GM12874 (cell line): ENCODE results near the gene MRM3.

Source experiments
- TF ChIP-seq, protein P1 (sequence below): IDR thresholded peaks from 2 replicates; pipeline ENCODE4 v1.5.1; 2011; ENCODE audit warnings: low read depth, mild to moderate bottlenecking, control low read depth, low read length, moderate library complexity; ENCODE audit not compliant: insufficient read depth

MRM3 gene

GRCh38 chr17:781805-782731, at the start of gene MRM3, which contains the start of gene GLOD4:
MRM3 (plus strand) TSS chr17:782353; CDS start chr17:782379, 26 bp downstream.
GLOD4 (minus strand) TSS chr17:782280; CDS start chr17:782255, 25 bp downstream.
- TF ChIP-seq, protein P1, sequence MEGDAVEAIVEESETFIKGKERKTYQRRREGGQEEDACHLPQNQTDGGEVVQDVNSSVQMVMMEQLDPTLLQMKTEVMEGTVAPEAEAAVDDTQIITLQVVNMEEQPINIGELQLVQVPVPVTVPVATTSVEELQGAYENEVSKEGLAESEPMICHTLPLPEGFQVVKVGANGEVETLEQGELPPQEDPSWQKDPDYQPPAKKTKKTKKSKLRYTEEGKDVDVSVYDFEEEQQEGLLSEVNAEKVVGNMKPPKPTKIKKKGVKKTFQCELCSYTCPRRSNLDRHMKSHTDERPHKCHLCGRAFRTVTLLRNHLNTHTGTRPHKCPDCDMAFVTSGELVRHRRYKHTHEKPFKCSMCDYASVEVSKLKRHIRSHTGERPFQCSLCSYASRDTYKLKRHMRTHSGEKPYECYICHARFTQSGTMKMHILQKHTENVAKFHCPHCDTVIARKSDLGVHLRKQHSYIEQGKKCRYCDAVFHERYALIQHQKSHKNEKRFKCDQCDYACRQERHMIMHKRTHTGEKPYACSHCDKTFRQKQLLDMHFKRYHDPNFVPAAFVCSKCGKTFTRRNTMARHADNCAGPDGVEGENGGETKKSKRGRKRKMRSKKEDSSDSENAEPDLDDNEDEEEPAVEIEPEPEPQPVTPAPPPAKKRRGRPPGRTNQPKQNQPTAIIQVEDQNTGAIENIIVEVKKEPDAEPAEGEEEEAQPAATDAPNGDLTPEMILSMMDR, result no peak

GRCh38 chr17:732902-733720, 49.0 kb upstream of the MRM3 start:
- TF ChIP-seq, protein P1, result no peak

DNA sequence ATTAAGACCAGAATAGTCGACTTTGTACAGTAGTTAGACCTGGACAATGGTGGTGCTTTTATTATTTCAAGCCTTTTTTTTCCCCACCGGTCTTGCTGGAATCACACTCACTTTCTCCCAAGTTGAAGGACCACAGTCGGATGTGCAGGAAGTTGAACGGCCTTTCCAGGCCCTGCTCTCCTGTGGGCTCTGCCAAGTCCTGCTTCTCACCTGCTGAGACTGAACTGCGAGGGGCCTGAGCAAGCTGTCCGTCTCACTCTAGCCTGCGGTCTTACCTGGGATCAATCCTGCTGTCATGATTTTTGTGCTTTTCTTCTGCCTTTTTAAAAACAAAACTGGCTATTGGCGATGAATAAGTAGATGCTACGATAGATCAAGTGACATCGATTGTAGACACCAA, 48.4 kb upstream of the MRM3 start:
- TF ChIP-seq, protein P1, result no peak

DNA sequence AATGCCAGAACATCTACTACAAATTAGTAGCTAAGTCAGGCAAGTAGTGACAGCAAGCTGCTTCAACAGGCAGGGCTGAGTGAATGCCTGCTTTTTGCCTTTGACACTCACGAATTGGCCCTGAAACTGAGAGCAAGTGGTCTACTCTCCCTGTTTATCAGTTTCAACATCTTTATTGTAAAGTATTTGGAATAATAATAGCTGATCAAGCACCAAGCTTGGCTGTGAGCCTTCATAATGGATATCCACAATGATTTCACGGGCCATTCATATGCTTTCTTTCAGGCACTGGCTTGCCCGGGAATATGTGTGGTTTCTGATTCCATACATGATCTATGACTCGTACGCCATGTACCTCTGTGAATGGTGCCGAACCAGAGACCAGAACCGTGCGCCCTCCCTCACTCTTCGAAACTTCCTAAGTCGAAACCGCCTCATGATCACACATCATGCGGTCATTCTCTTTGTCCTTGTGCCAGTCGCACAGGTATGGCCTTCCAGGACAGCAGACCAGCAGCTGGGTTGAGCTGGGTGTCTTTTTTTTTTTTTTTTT, 44.5 kb upstream of the MRM3 start:
- TF ChIP-seq, protein P1, result no peak

DNA sequence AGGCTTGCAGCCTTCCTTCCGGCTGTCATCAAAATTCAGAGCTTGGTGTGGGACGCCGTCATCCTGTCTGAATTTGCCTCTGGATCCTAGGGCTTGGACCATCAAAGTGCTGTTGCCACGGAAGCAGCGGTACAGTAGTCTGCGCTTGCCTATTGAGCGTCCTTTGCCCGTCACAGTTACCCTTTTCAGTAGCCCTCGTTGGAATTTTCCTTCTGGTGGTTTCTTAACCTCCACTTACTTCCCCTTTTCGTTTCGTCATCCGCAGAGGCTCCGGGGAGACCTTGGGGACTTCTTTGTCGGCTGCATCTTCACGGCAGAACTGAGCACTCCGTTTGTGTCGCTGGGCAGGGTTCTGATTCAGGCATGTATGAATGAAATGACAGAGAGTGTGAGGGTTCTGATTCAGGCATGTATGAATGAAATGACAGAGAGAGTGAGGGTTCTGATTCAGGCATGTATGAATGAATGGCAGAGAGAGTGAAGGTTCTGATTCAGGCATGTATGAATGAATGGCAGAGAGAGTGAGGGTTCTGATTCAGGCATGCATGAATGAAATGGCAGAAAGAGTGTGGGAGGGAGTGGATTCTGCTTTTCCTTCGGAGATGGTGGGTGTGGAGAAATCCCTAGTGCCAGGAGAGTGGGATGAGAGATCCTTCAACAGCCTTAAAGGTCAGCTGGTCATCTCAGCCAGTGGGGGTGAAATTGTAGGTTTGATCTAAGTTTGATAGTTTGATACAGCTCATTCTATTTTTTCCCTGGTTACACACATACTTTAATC, 41.7 kb upstream of the MRM3 start:
- TF ChIP-seq, protein P1, result no peak

GRCh38 chr17:742147-742793, 39.9 kb upstream of the MRM3 start:
- TF ChIP-seq, protein P1, result no peak
